Neural progenitor cell (in vitro differentiated cells): ENCODE measurements around the gene MYL3. TPM values are rescaled to one million over a fixed set of nuclear protein-coding genes. Genes with fewer than 3 reads are reported as not detected.
A peak's percentile ranks its signal among the peaks of the same experiment; 100 is the strongest.

Source experiments
- DNase-seq: peaks from one replicate; pipeline ENCODE4 v3.0.0-alpha.2; 2016; ENCODE audit warnings: low spot score
- H2AFZ ChIP-seq: fragments of 200-600 bp; sonication (generic); replicated peaks from 2 replicates; pipeline ENCODE4 v1.6.1; 2016; ENCODE audit warnings: antibody characterized with exemption
- H3F3A ChIP-seq: fragments of 200-600 bp; sonication (generic); 2 replicates; pipeline ENCODE4 v1.6.1; 2016; ENCODE audit warnings: antibody characterized with exemption, low read depth
- H3K27ac ChIP-seq: fragments of 200-600 bp; sonication (generic); 2 replicates; pipeline ENCODE4 v1.5.1; 2016; ENCODE audit warnings: mild to moderate bottlenecking
- H3K27me3 ChIP-seq: fragments of 200-600 bp; sonication (generic); 2 replicates; pipeline ENCODE4 v1.6.1; 2016; ENCODE audit warnings: mild to moderate bottlenecking, moderate library complexity
- H3K36me3 ChIP-seq: fragments of 200-600 bp; sonication (generic); 2 replicates; pipeline ENCODE4 v1.5.1; 2016
- H3K4me1 ChIP-seq: fragments of 200-600 bp; sonication (generic); 2 replicates; pipeline ENCODE4 v1.6.1; 2016; ENCODE audit warnings: mixed run types
- H3K4me2 ChIP-seq: fragments of 200-600 bp; sonication (generic); 2 replicates; pipeline ENCODE4 v1.6.1; 2016
- H3K4me3 ChIP-seq: fragments of 200-600 bp; sonication (generic); 2 replicates; pipeline ENCODE4 v1.5.1; 2016
- H3K79me2 ChIP-seq: fragments of 200-600 bp; sonication (generic); 2 replicates; pipeline ENCODE4 v1.6.1; 2016; ENCODE audit warnings: low read depth
- H3K9ac ChIP-seq: fragments of 200-600 bp; sonication (generic); 2 replicates; pipeline ENCODE4 v1.6.1; 2016
- H3K9me3 ChIP-seq: fragments of 200-600 bp; sonication (generic); 2 replicates; pipeline ENCODE4 v1.5.1; 2016; ENCODE audit warnings: low read depth
- H4K20me1 ChIP-seq: fragments of 200-600 bp; sonication (generic); 2 replicates; pipeline ENCODE4 v1.6.1; 2016; ENCODE audit warnings: low read depth
- H3K27ac Mint-ChIP-seq: 3 replicates; pipeline ENCODE4 v1.8.0; 2021; ENCODE audit warnings: mixed read lengths
- H3K27me3 Mint-ChIP-seq: 2 replicates; pipeline ENCODE4 v1.8.0; 2022; ENCODE audit warnings: low read depth, mild to moderate bottlenecking, inconsistent platforms, moderate library complexity, mixed read lengths; ENCODE audit not compliant: insufficient read depth
- H3K36me3 Mint-ChIP-seq: 3 replicates; pipeline ENCODE4 v1.8.0; 2021; ENCODE audit warnings: mixed read lengths
- H3K4me1 Mint-ChIP-seq: 3 replicates; pipeline ENCODE4 v1.8.0; 2021; ENCODE audit warnings: mixed read lengths
- H3K4me3 Mint-ChIP-seq: 3 replicates; pipeline ENCODE4 v1.8.0; 2021; ENCODE audit warnings: mild to moderate bottlenecking, moderate library complexity, mixed read lengths
- H3K9me3 Mint-ChIP-seq: 3 replicates; pipeline ENCODE4 v1.8.0; 2020; ENCODE audit warnings: mixed read lengths
- EZH2 ChIP-seq: fragments of 200-600 bp; sonication (generic); IDR thresholded peaks from 2 replicates; pipeline ENCODE4 v1.6.1; 2017; ENCODE audit warnings: antibody characterized with exemption, mild to moderate bottlenecking, moderate library complexity
- EZH2phosphoT487 ChIP-seq: fragments of 200-600 bp; sonication (generic); IDR thresholded peaks from 2 replicates; pipeline ENCODE4 v1.6.1; 2017; ENCODE audit warnings: antibody characterized with exemption
- total RNA-seq: library from RNA; depleted of rRNA; stranded (reverse); fragments of >200 nt; gene quantifications from 2 replicates; pipeline ENCODE4 v1.2.3, GENCODE V29; 2015; ENCODE audit warnings: low replicate concordance
- TF ChIP-seq, protein P1 (sequence below): fragments of 200-600 bp; sonication (generic); IDR thresholded peaks from 2 replicates; pipeline ENCODE4 v1.5.1; 2017; ENCODE audit warnings: antibody characterized with exemption, mild to moderate bottlenecking

MYL3 gene
- total RNA-seq, 1 donor from 2014 or later: not detected

DNA sequence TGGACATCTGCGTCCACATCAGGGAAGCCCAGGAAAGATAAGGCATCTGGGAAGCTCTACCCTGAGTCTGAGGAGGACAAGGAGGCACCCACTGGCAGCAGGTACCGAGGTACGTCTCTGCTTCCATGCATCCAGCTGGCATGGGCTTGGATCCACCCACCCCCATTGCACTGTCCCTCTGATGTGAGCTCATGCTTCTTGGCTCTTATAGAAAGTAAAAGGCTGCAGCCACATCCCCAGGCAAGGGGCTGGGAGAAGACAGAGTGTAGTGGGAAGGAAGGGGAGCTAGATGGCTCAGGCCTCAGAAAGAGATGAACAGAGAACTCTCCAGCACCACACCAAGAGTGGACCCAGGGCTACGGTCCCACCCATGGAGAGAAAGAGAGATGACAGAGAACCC, 32.5 kb upstream of the MYL3 start:
- no peaks in the 10 kb centered on the region for H3K36me3 ChIP-seq
- no peak overlapping the region for H3K9ac ChIP-seq
- no peak overlapping the region for H3K4me3 ChIP-seq
- Mint-ChIP-seq H3K36me3 (no peaks in the 10 kb centered on the region), H3K27me3 (peaks cover 14% of the 10 kb centered on the region), H3K27ac (no peak overlapping the region), H3K4me1 (peaks cover 20% of the 10 kb centered on the region), H3K9me3 (no peaks in the 10 kb centered on the region), H3K4me3 (no peak overlapping the region)
- H3K27me3 ChIP-seq: peaks cover 71% of the 10 kb centered on the region
- no peaks in the 10 kb centered on the region for H3K9me3 ChIP-seq
- H3K79me2 ChIP-seq: no peaks in the 10 kb centered on the region
- peaks cover 6% of the 10 kb centered on the region for H3K4me1 ChIP-seq
- TF ChIP-seq EZH2 (no peak), EZH2phosphoT487 (no peak)
- TF ChIP-seq, protein P1, sequence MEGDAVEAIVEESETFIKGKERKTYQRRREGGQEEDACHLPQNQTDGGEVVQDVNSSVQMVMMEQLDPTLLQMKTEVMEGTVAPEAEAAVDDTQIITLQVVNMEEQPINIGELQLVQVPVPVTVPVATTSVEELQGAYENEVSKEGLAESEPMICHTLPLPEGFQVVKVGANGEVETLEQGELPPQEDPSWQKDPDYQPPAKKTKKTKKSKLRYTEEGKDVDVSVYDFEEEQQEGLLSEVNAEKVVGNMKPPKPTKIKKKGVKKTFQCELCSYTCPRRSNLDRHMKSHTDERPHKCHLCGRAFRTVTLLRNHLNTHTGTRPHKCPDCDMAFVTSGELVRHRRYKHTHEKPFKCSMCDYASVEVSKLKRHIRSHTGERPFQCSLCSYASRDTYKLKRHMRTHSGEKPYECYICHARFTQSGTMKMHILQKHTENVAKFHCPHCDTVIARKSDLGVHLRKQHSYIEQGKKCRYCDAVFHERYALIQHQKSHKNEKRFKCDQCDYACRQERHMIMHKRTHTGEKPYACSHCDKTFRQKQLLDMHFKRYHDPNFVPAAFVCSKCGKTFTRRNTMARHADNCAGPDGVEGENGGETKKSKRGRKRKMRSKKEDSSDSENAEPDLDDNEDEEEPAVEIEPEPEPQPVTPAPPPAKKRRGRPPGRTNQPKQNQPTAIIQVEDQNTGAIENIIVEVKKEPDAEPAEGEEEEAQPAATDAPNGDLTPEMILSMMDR: no peak
- no peak for DNase-seq
- H3K4me2 ChIP-seq: no peak overlapping the region
- H2AFZ ChIP-seq: no peak overlapping the region
- no peak overlapping the region for H3K27ac ChIP-seq
- no peaks in the 10 kb centered on the region for H3F3A ChIP-seq
- no peaks in the 10 kb centered on the region for H4K20me1 ChIP-seq

DNA sequence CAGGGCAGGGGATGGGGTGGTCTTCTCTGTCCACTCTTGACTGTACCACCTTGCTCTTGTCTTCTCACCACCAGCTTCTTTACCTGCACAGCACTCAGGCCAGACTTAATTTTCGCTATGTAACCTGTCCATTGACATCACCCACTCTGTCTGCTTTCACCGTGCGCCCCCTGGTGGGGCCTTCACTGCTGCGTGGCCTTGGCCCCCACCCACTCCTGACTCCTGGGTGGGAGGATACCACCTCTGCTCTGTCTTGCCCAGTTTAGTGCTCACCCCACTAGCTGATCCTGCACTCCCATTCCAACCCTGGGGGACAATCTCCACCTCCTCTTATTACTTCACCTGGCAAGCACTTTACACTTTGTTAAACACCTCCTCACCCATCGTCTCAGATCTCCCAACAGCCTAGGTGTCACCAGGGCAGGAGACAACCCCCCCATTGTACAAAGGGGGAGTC, 32.0 kb upstream of the MYL3 start:
- Mint-ChIP-seq H3K27ac (no peak overlapping the region), H3K9me3 (no peaks in the 10 kb centered on the region), H3K36me3 (no peaks in the 10 kb centered on the region), H3K27me3 (peaks cover 17% of the 10 kb centered on the region), H3K4me3 (peak overlapping the region; percentile 31), H3K4me1 (peaks cover 20% of the 10 kb centered on the region)
- no peaks in the 10 kb centered on the region for H3K36me3 ChIP-seq
- peak; percentile 69 for DNase-seq
- no peak overlapping the region for H3K4me3 ChIP-seq
- peaks cover 6% of the 10 kb centered on the region for H3K4me1 ChIP-seq
- H3K79me2 ChIP-seq: no peaks in the 10 kb centered on the region
- no peak overlapping the region for H3K9ac ChIP-seq
- TF ChIP-seq EZH2phosphoT487 (no peak), EZH2 (no peak)
- TF ChIP-seq, protein P1: peak; percentile 83
- H3K9me3 ChIP-seq: no peaks in the 10 kb centered on the region
- no peaks in the 10 kb centered on the region for H4K20me1 ChIP-seq
- no peak overlapping the region for H3K4me2 ChIP-seq
- H2AFZ ChIP-seq: no peak overlapping the region
- H3K27me3 ChIP-seq: peaks cover 76% of the 10 kb centered on the region
- H3F3A ChIP-seq: no peaks in the 10 kb centered on the region
- H3K27ac ChIP-seq: no peak overlapping the region

DNA sequence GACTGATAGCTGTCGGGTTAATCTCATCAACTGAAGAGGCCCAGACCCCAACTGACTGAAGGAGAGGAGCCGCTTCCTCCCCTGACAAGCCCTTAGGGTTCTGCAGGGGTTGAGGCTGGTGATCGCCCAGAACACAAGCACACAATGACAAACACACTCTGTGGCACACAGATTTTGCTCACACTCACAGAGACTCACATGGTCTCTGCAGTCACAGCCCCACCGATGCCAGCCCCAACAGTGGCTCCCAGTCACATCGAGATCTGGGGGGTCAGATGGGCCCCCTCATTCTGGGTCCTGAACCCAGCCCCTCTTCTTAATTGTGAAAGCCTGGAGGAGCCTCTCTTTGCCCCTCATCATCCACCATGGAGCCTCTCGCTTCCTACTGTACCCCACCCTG, 31.0 kb upstream of the MYL3 start:
- no peaks in the 10 kb centered on the region for H3K36me3 Mint-ChIP-seq
- no peak overlapping the region for H2AFZ ChIP-seq
- H3K27ac ChIP-seq: no peak overlapping the region
- peaks cover 14% of the 10 kb centered on the region for H3K27me3 Mint-ChIP-seq
- H3K4me3 Mint-ChIP-seq: no peak overlapping the region
- no peak for DNase-seq
- H3K4me2 ChIP-seq: no peak overlapping the region
- H3K4me1 Mint-ChIP-seq: peaks cover 20% of the 10 kb centered on the region
- H3F3A ChIP-seq: no peaks in the 10 kb centered on the region
- no peaks in the 10 kb centered on the region for H3K79me2 ChIP-seq
- H3K36me3 ChIP-seq: no peaks in the 10 kb centered on the region
- no peak overlapping the region for H3K4me3 ChIP-seq
- no peaks in the 10 kb centered on the region for H3K9me3 ChIP-seq
- peaks cover 80% of the 10 kb centered on the region for H3K27me3 ChIP-seq
- H3K4me1 ChIP-seq: peaks cover 6% of the 10 kb centered on the region
- TF ChIP-seq, protein P1: no peak
- no peak overlapping the region for H3K27ac Mint-ChIP-seq
- H3K9me3 Mint-ChIP-seq: no peaks in the 10 kb centered on the region
- H4K20me1 ChIP-seq: no peaks in the 10 kb centered on the region
- H3K9ac ChIP-seq: no peak overlapping the region
